ENCODE data around the gene RNF138. TPM values are rescaled to one million over a fixed set of nuclear protein-coding genes. Genes with fewer than 3 reads are reported as not detected.

The RNF138 gene
- total and polyA plus RNA-seq, 2 of the 13 experiments (the other 11 are each of a cell fraction or from before 2014, with no cell fraction given), result 14.6 to 33.6 TPM

- 0 out of 4 replicates have a peak, but pooled peaks of 1 of the 2 experiments have one; percentile 19 for TF ChIP-seq ATF4 (CRISPR knock-in tag; IDR thresholded peaks at IDR 0.05)
- no peak for TF ChIP-seq KAT7 (CRISPR knock-in tag; IDR thresholded peaks at IDR 0.05; ENCODE audit: borderline replicate concordance)
- TF ChIP-seq SNRNP70 (IDR thresholded peaks at IDR 0.05; ENCODE audit: low read depth, low read length), result no peak
- no peak for TF ChIP-seq SIX1 (CRISPR knock-in tag; IDR thresholded peaks at IDR 0.05; ENCODE audit: borderline replicate concordance)
- TF ChIP-seq ZNF468 (CRISPR knock-in tag; IDR thresholded peaks at IDR 0.05), result 0 out of 2 replicates have a peak, but pooled peaks have one; percentile 41
- peak; percentile 73 for TF ChIP-seq GMEB1 (CRISPR knock-in tag; IDR thresholded peaks at IDR 0.05; ENCODE audit: borderline replicate concordance)
- TF ChIP-seq ZC3H13 (CRISPR knock-in tag; IDR thresholded peaks at IDR 0.05), result 0 out of 2 replicates have a peak, but pooled peaks have one; percentile 31
- peak; percentile 86 for TF ChIP-seq MAX (IDR thresholded peaks at IDR 0.05)
- TF ChIP-seq, protein P1, sequence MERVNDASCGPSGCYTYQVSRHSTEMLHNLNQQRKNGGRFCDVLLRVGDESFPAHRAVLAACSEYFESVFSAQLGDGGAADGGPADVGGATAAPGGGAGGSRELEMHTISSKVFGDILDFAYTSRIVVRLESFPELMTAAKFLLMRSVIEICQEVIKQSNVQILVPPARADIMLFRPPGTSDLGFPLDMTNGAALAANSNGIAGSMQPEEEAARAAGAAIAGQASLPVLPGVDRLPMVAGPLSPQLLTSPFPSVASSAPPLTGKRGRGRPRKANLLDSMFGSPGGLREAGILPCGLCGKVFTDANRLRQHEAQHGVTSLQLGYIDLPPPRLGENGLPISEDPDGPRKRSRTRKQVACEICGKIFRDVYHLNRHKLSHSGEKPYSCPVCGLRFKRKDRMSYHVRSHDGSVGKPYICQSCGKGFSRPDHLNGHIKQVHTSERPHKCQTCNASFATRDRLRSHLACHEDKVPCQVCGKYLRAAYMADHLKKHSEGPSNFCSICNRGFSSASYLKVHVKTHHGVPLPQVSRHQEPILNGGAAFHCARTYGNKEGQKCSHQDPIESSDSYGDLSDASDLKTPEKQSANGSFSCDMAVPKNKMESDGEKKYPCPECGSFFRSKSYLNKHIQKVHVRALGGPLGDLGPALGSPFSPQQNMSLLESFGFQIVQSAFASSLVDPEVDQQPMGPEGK (CRISPR knock-in tag; IDR thresholded peaks at IDR 0.05), result peak; percentile 83; the same call in 1 of the 2 replicates
- TF ChIP-seq HNF1B (CRISPR knock-in tag; IDR thresholded peaks at IDR 0.05), result 0 out of 2 replicates have a peak, but pooled peaks have one; percentile 21
- TF ChIP-seq HNRNPH1 (optimal IDR thresholded peaks at IDR 0.05; ENCODE audit: low read depth, low read length), result no peak
- peak; percentile 66; the same call in 1 of the 2 replicates for TF ChIP-seq ZNF431 (CRISPR knock-in tag; IDR thresholded peaks at IDR 0.05; ENCODE audit: borderline replicate concordance, low read depth)
- TF ChIP-seq ZNF891 (CRISPR knock-in tag; IDR thresholded peaks at IDR 0.05), result peak; percentile 41; the same call in 1 of the 2 replicates
- TF ChIP-seq, protein P2, sequence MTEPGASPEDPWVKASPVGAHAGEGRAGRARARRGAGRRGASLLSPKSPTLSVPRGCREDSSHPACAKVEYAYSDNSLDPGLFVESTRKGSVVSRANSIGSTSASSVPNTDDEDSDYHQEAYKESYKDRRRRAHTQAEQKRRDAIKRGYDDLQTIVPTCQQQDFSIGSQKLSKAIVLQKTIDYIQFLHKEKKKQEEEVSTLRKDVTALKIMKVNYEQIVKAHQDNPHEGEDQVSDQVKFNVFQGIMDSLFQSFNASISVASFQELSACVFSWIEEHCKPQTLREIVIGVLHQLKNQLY (CRISPR knock-in tag; IDR thresholded peaks at IDR 0.05), result no peak
- TF ChIP-seq ZNF878 (CRISPR knock-in tag; IDR thresholded peaks at IDR 0.05), result no peak
- TF ChIP-seq ZNF766 (CRISPR knock-in tag; IDR thresholded peaks at IDR 0.05; ENCODE audit: borderline replicate concordance), result peak; percentile 51; the same call in 1 of the 2 replicates
- TF ChIP-seq MEIS1 (CRISPR knock-in tag; IDR thresholded peaks at IDR 0.05; ENCODE audit: borderline replicate concordance), result peak; percentile 61; the same call in 1 of the 2 replicates
- TF ChIP-seq ZNF264 (CRISPR knock-in tag; IDR thresholded peaks at IDR 0.05), result no peak
- TF ChIP-seq, protein P3, sequence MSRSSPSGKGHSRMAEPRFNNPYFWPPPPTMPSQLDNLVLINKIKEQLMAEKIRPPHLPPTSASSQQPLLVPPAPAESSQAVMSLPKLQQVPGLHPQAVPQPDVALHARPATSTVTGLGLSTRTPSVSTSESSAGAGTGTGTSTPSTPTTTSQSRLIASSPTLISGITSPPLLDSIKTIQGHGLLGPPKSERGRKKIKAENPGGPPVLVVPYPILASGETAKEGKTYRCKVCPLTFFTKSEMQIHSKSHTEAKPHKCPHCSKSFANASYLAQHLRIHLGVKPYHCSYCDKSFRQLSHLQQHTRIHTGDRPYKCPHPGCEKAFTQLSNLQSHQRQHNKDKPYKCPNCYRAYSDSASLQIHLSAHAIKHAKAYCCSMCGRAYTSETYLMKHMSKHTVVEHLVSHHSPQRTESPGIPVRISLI (CRISPR knock-in tag; IDR thresholded peaks at IDR 0.05; ENCODE audit: borderline replicate concordance), result 0 out of 2 replicates have a peak, but pooled peaks have one; percentile 23
These were observed 888 bp downstream of the RNF138 start (continued) for GRCh38 chr18:32092422-32093101.
